HepG2 (cell line): Measurements from ENCODE around the gene SYT11. TPM values are rescaled to one million over a fixed set of nuclear protein-coding genes. Genes with fewer than 3 reads are reported as not detected.

Source experiments
- ATAC-seq: fragments of 200-7000 bp; cut with Tn5 transposase; 3 replicates; pipeline ENCODE4 v1.9.1; 2020; ENCODE audit warnings: mild to moderate bottlenecking, moderate library complexity
- BruUV-seq: library from RNA; stranded (reverse); fragments of 400-500 nt; replicated peaks from 2 replicates; lab custom pipeline; 2021; lab: Mats Ljungman, UMichigan
- CTCF ChIA-PET: fragments of 300-600 bp; formaldehyde crosslinking; extraction: SDS; loops from one replicate; lab custom pipeline; 2021; ENCODE audit warnings: low total read pairs, inconsistent platforms, low intra/inter-chr PET ratio; lab: Yijun Ruan, JAX
- POLR2A ChIA-PET: fragments of 350-600 bp; sonication (Branson Sonifier 250); formaldehyde crosslinking; loops from one replicate; lab custom pipeline; 2020; ENCODE audit warnings: antibody characterized with exemption, inconsistent platforms; lab: Yijun Ruan, JAX
- DNase-seq: peaks from one replicate; pipeline ENCODE4 v3.0.0-alpha.2; 2015; ENCODE audit warnings: low spot score
- FAIRE-seq: peaks from 3 replicates; lab custom pipeline; 2011; peaks lifted over from hg19 to GRCh38; lab: Jason Lieb, UNC
- H2AFZ ChIP-seq: one replicate; pipeline ENCODE4 v1.6.1; 2011; ENCODE audit warnings: low read length, inconsistent platforms
- H3K27ac ChIP-seq: fragments of 300-600 bp; 3 replicates; pipeline ENCODE4 v1.8.0; 2011; ENCODE audit warnings: mixed run types, mild to moderate bottlenecking, mixed read lengths, low read length, inconsistent platforms; ENCODE audit not compliant: insufficient read depth; ENCODE audit errors: extremely low read length
- H3K27me3 ChIP-seq, 2 experiments: fragments of 200-600 bp in 1 of 2; 2 replicates in 1 of 2; 3 replicates in 1 of 2; pipeline versions ENCODE4 v1.6.0 to v1.8.0; 2011; ENCODE audit warnings: low read length in 2 of 2, mild to moderate bottlenecking in 2 of 2, moderate library complexity in 2 of 2, inconsistent platforms in 1 of 2; ENCODE audit not compliant: insufficient read depth in 2 of 2, control insufficient read depth in 1 of 2
- H3K36me3 ChIP-seq, 2 experiments: fragments of 200-600 bp in 1 of 2; replicated peaks in 1 of 2; 2 replicates in 1 of 2; 3 replicates in 1 of 2; pipeline versions ENCODE4 v1.5.1 to v1.8.0; 2011; ENCODE audit warnings: low read length in 2 of 2, inconsistent platforms in 1 of 2; ENCODE audit not compliant: insufficient read depth in 2 of 2, control insufficient read depth in 1 of 2
- H3K4me1 ChIP-seq: 2 replicates; pipeline ENCODE4 v1.5.1; 2012; ENCODE audit warnings: low read length, inconsistent platforms; ENCODE audit not compliant: insufficient read depth
- H3K4me2 ChIP-seq: 2 replicates; pipeline ENCODE4 v1.6.0; 2011; ENCODE audit warnings: low read depth, low read length, inconsistent platforms
- H3K4me3 ChIP-seq, 3 experiments: fragments of 200-600 bp in 1 of 3; sonication (generic), shearing (Covaris generic) in 1 of 3; replicated peaks in 1 of 3; 2 replicates each; pipeline ENCODE4 v1.5.1; 2011 to 2016; ENCODE audit warnings: low read length in 3 of 3, inconsistent platforms in 2 of 3, low read depth in 2 of 3, mild to moderate bottlenecking in 2 of 3, control low read depth in 1 of 3, mixed read lengths in 1 of 3; ENCODE audit not compliant: insufficient read depth in 1 of 3
- H3K79me2 ChIP-seq: one replicate; pipeline ENCODE4 v1.6.1; 2011; ENCODE audit warnings: low read length, inconsistent platforms; ENCODE audit not compliant: insufficient read depth
- H3K9ac ChIP-seq: 2 replicates; pipeline ENCODE4 v1.6.0; 2011; ENCODE audit warnings: mild to moderate bottlenecking, low read depth, low read length, inconsistent platforms; ENCODE audit not compliant: insufficient read depth
- H3K9me3 ChIP-seq: 2 replicates; pipeline ENCODE4 v1.5.1; 2012; ENCODE audit warnings: mild to moderate bottlenecking, low read length
- H4K20me1 ChIP-seq: 2 replicates; pipeline ENCODE4 v1.6.0; 2011; ENCODE audit warnings: inconsistent platforms, mild to moderate bottlenecking, low read length, moderate library complexity; ENCODE audit not compliant: insufficient read depth
- ARNTL ChIP-seq: sonication (generic); formaldehyde crosslinking; IDR thresholded peaks from 2 replicates; pipeline ENCODE4 v1.4.0; 2020; ENCODE audit warnings: mild to moderate bottlenecking, missing genetic modification reagents
- DRAP1 ChIP-seq: IDR thresholded peaks from 2 replicates; pipeline ENCODE4 v1.6.1; 2016; ENCODE audit warnings: missing genetic modification reagents, missing compliant biosample characterization
- HNRNPK ChIP-seq: fragments of 200-400 bp; formaldehyde crosslinking; IDR thresholded peaks from 2 replicates; pipeline ENCODE4 v1.6.1; 2018; ENCODE audit warnings: low read length, low read depth, moderate library complexity, mild to moderate bottlenecking; ENCODE audit not compliant: poor library complexity, severe bottlenecking
- JUNB ChIP-seq: sonication (generic); formaldehyde crosslinking; IDR thresholded peaks from 2 replicates; pipeline ENCODE4 v1.8.0; 2022; ENCODE audit warnings: missing genetic modification reagents, mild to moderate bottlenecking, borderline replicate concordance
- MTF1 ChIP-seq: sonication (generic); formaldehyde crosslinking; IDR thresholded peaks from 2 replicates; pipeline ENCODE4 v1.5.0; 2020; ENCODE audit warnings: missing genetic modification reagents
- PCBP1 ChIP-seq: fragments of 200-400 bp; formaldehyde crosslinking; IDR thresholded peaks from 2 replicates; pipeline ENCODE4 v1.6.1; 2017; ENCODE audit warnings: mild to moderate bottlenecking, low read depth, low read length, borderline replicate concordance
- SKI ChIP-seq: fragments of 450-650 bp; IDR thresholded peaks from one replicate; pipeline ENCODE4 v1.6.1; 2018; ENCODE audit warnings: mild to moderate bottlenecking; ENCODE audit not compliant: partially characterized antibody
- TCF7L2 ChIP-seq: IDR thresholded peaks from 2 replicates; pipeline ENCODE4 v1.6.1; 2011; ENCODE audit warnings: mild to moderate bottlenecking, low read depth, low read length, moderate library complexity
- TIGD3 ChIP-seq: sonication (generic); formaldehyde crosslinking; IDR thresholded peaks from 2 replicates; pipeline ENCODE4 v1.5.1; 2020; ENCODE audit warnings: mild to moderate bottlenecking, missing genetic modification reagents, borderline replicate concordance
- ZBTB33 ChIP-seq: sonication (generic); formaldehyde crosslinking; IDR thresholded peaks from 2 replicates; pipeline ENCODE4 v1.4.0; 2020; ENCODE audit warnings: missing genetic modification reagents
- ZNF34 ChIP-seq: sonication (generic); formaldehyde crosslinking; IDR thresholded peaks from 2 replicates; pipeline ENCODE4 v1.4.0; 2020; ENCODE audit warnings: mild to moderate bottlenecking, missing genetic modification reagents, borderline replicate concordance
- ZNF354B ChIP-seq: sonication (generic); formaldehyde crosslinking; IDR thresholded peaks from 2 replicates; pipeline ENCODE4 v1.8.0; 2022; ENCODE audit warnings: mild to moderate bottlenecking, missing genetic modification reagents
- ZNF362 ChIP-seq: sonication (generic); formaldehyde crosslinking; IDR thresholded peaks from 2 replicates; pipeline ENCODE4 v1.4.0; 2020; ENCODE audit warnings: missing genetic modification reagents, mild to moderate bottlenecking, borderline replicate concordance
- ZNF574 ChIP-seq: sonication (generic); formaldehyde crosslinking; IDR thresholded peaks from 2 replicates; pipeline ENCODE4 v1.4.0; 2020; ENCODE audit warnings: missing genetic modification reagents
- ZNF639 ChIP-seq: conservative IDR thresholded peaks from 2 replicates; pipeline ENCODE4 v1.6.1; 2018; ENCODE audit warnings: missing genetic modification reagents
- ZNF788 ChIP-seq: sonication (generic); formaldehyde crosslinking; IDR thresholded peaks from 2 replicates; pipeline ENCODE4 v1.5.0; 2020; ENCODE audit warnings: mild to moderate bottlenecking, missing genetic modification reagents, borderline replicate concordance
- WGBS: methylation state at CpG from one replicate; pipeline ENCODE4 v1.1.6; 2017; ENCODE audit warnings: low lambda C conversion rate; 5-methylcytosine and 5-hydroxymethylcytosine counted together
- in situ Hi-C: cut with HindIII; loops from 2 replicates; pipeline ENCODE4 v1.10.0; 2017; ENCODE audit warnings: low pct_unique_long_range_greater_than_20kb; ENCODE audit not compliant: extremely low pct_ligation_motif_present
- intact Hi-C: fragments of 100-400 bp; cut with micrococcal nuclease; formaldehyde crosslinking; loops from one replicate; pipeline ENCODE4 v1.10.0; 2022; ENCODE audit not compliant: unreplicated experiment
- polyA plus RNA-seq, 8 experiments: library from polyadenylated mRNA; depleted of rRNA in 3 of 8; stranded (reverse) in 7 of 8; unstranded in 1 of 8; fragments of >200 nt; fragmentation: Illumina TruSeq in 4 of 8; extraction: Trizol in 4 of 8; gene quantifications; 2 replicates each; pipeline versions ENCODE4 v1.2.1 to v1.2.3, GENCODE V29; 2011 to 2016; ENCODE audit warnings: low read depth in 4 of 8, missing spikeins in 1 of 8, mixed read lengths in 1 of 8; ENCODE audit not compliant: insufficient read depth in 1 of 8
- total RNA-seq, 5 experiments: library from RNA; depleted of rRNA; stranded (reverse); fragments of >200 nt; fragmentation: Illumina TruSeq; extraction: Trizol; gene quantifications; 2 replicates each; pipeline ENCODE4 v1.2.3, GENCODE V29; 2016; ENCODE audit warnings: low read depth in 1 of 5

SYT11 gene
- total and polyA plus RNA-seq, 2 of the 13 experiments (the other 11 are each of a cell fraction or from before 2014, with no cell fraction given): 0.22 to 0.59 TPM

GRCh38 chr1:155871390-155871789 lies 12.0 kb downstream of the SYT11 start:
- no peaks in the 10 kb centered on the region for H3K9me3 ChIP-seq
- no peaks in the 10 kb centered on the region for H3K79me2 ChIP-seq
- H3K4me3 ChIP-seq: no peak overlapping the region
- DNase-seq (no peak), ATAC-seq (no peak), FAIRE-seq (no peak)
- peaks cover 15% of the 10 kb centered on the region for H3K4me1 ChIP-seq
- H4K20me1 ChIP-seq: no peaks in the 10 kb centered on the region
- intact Hi-C loops: no loop called here
- peaks cover 5 to 39% of the 10 kb centered on the region in 2 experiments; a peak in 4 of 5 replicates for H3K27me3 ChIP-seq
- WGBS: 17% methylated on average over 1 of the region's 1 CpG
- H3K4me2 ChIP-seq: no peak overlapping the region
- BruUV-seq: no TSS peak
- in situ Hi-C loops: no loop called here
- ChIA-PET CTCF (no interaction called here), POLR2A (no interaction called here)
- no peak overlapping the region for H3K27ac ChIP-seq
- no peak overlapping the region for H3K9ac ChIP-seq
- H3K36me3 ChIP-seq: no peaks in the 10 kb centered on the region
- no peak overlapping the region for H2AFZ ChIP-seq
- TF ChIP-seq DRAP1 (no peak), MTF1 (CRISPR knock-in tag) (no peak), ZNF788 (CRISPR knock-in tag) (no peak), ZNF574 (CRISPR knock-in tag) (no peak), TCF7L2 (no peak), ZNF354B (CRISPR knock-in tag) (no peak), JUNB (CRISPR knock-in tag) (no peak), SKI (no peak), ZNF362 (CRISPR knock-in tag) (no peak), ZNF34 (CRISPR knock-in tag) (no peak), HNRNPK (no peak), TIGD3 (no peak), PCBP1 (no peak), ZNF639 (CRISPR knock-in tag) (no peak), ARNTL (no peak), ZBTB33 (CRISPR knock-in tag) (no peak)
